ENCODE measurements around the gene TSPAN4.

TSPAN4 gene, protein sequence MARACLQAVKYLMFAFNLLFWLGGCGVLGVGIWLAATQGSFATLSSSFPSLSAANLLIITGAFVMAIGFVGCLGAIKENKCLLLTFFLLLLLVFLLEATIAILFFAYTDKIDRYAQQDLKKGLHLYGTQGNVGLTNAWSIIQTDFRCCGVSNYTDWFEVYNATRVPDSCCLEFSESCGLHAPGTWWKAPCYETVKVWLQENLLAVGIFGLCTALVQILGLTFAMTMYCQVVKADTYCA

GRCh38 chr11:842370-843002 lies at the start of gene TSPAN4, which contains the start of gene POLR2L:
Gene TSPAN4, plus strand, starts transcription at chr11:842852. Its CDS starts 7,453 bp downstream, at chr11:850305.
Gene POLR2L, minus strand, starts transcription at chr11:842529. Its CDS starts 21 bp downstream, at chr11:842508.
- peak; percentile 95 for DNase-seq

DNA sequence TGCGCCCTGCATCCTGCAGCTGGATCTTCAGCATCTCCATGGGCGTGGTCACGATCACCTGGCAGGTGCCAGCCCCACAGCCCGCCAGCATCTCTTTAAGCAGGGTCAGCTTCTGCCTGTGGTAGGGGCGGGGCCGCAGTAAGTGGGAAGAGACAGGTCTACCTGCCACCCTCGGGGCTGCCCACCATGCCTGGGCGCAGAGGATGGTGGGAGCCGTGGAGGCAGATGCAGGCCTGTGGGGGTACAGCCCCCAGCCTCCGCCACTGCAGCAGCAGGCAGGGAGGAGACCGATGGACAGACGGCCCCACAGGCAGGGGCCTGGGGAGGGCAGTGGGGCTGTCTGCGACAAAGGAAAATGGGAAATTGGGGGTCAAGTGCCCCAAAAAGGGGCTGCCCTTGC lies 49.8 kb upstream of the TSPAN4 start:
- DNase-seq, result no peak

- no peak for DNase-seq
These were observed 49.1 kb upstream of the TSPAN4 start for GRCh38 chr11:793556-793955.

DNA sequence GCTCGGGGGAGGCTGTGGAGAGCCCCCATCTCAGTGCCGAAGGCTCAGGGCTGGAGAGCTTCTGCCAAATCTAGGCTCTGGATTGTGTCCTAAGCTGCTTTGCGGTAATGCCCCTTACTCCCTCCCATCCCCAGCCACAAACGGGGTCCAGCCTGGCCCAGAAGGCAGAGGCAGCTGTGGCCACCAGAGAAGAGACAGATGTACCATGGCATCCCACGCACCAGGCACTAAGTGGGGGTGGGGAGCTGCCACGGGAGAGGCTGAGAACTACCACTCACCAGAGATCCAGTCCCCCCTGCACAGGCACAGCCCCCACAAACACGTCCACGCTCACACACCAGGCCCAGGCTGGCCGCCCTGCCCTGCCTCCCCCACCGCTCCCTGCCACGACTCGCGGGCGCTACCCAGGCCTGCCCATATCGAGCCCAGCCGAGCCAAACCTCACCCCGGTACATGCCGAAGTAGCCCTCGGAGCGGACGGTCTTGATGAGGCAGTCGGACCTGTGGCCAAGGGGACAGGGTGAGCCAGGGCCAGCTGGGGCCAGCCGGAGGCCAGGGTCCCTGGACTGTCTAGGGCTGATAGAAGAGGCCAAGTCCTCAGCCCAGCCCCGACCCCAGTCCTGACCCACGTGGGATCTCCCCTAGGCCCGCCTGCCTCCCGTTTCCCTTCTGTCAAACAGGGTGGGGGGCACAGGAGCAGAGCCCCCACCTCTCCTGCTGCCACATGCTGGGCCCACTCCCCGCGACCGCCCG lies 48.5 kb upstream of the TSPAN4 start:
- DNase-seq, result no peak

GRCh38 chr11:794766-795633 lies 47.7 kb upstream of the TSPAN4 start:
- no peak for DNase-seq

DNA sequence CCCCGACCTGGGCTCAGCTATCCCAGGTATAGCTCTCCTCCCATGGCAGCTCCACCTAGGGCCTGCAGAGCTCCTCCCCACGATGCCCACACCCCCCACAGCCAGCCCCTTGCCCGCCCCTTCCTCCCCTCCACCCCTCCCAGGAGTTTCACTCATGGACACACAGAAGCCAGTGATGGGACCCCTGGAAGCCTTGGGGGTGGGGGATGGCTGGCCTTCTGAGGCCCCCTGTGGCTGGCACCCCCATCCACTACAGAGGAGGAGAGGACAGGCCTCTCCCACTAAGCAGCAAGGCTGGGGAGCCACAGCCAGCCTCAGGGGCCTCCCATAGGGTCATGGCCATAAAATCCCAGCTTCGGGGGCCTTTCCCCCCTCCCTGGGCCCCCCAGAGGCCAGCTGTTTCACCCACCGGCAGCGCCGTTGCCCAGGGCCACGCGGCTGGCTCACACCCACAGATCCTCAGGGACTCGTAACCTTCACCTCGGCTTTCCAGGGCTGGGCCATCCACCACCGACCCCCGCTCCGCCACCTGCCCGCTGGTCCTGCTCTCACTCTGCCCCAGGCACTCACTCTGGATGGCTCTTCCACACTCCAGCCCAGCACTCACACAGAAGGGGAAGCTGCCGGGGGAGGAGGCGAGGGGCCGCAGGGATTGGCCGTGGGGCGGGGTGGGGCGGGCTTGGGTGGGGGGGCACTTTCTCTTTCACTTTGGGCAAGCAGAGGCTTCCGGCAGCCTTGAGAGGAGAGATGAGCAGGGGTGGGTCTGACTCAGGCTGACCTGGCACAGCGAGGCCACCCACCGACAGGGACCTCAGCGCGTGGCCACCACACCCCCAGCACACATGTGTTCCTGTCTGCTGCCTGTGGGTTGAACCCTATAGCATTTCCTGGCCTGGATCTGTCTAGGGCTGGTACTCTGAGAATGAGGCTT lies 46.8 kb upstream of the TSPAN4 start:
- peak; percentile 94 for DNase-seq

DNA sequence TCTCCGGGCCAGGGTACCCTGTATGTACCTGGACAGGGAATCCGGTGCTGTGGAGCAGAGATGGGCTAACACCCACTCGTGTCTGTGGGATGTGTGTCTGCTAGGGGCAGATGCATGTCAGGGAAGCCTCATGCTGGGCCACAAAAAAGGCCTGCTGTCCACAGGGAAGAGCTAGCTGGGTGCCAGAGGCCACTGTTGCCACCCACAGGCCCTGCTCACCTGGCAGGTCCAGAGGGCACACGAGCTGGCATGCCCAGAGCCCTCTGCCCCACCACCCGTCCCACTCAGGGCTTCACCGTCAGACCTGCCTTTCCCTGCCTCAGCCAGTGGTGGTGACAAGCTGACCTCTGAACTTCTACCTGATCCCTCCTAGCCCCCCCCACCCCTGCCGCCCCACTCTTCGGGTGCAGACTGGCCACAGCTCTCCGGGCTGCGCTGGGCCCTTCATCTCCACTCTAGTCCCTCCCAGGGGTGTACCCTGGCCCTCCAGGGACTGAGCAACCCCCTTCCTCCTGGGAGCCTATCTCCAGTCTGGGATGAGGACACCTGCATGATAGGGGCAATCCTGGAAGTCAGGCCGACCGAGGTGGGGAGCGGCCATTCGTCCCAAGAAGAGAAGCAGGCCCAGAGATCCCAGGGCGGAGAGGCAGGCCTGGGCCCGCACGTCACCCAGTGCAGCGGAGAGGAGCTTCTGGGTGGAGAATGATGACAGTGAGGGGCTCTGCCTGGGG lies 45.9 kb upstream of the TSPAN4 start:
- no peak for DNase-seq

GRCh38 chr11:797296-798092 lies 45.2 kb upstream of the TSPAN4 start:
- peak; percentile 90 for DNase-seq

DNA sequence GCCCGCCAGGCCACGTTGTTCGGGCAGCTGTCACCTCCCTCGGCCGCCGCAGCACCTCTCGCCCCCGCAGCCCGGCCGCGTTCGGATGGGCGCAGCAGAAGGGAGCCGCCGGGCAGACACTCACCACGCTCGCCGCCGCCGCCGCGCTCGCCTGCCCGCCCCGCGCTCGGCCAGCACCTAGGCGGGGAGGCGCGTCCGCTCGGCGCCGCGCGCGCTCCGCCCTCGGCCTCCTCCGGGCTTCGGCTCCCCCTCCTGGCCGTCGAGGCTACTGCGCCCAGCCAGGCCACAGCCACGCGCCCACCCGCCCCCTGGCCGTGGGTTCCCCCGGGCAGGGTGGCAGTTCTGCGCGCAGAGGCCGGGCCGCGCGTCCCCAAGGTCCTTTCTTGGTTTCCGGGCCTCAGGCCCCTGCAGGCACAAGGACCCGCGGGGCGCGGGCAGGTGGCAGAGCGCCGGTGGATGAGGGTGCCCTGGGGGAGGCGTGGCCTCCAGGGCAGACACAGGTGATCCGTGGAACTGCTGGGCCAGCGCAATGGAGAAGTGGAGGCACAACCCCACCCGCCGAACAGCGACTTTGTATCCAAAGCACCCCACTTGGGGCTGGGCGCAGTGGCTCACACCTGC lies 44.4 kb upstream of the TSPAN4 start, which contains the start of gene SLC25A22:
Gene SLC25A22, minus strand, starts transcription at position 189 of the 621 bp plus-strand sequence. CDS start 3,275 bp downstream, outside the sequence.
- DNase-seq, result peak; percentile 92

DNA sequence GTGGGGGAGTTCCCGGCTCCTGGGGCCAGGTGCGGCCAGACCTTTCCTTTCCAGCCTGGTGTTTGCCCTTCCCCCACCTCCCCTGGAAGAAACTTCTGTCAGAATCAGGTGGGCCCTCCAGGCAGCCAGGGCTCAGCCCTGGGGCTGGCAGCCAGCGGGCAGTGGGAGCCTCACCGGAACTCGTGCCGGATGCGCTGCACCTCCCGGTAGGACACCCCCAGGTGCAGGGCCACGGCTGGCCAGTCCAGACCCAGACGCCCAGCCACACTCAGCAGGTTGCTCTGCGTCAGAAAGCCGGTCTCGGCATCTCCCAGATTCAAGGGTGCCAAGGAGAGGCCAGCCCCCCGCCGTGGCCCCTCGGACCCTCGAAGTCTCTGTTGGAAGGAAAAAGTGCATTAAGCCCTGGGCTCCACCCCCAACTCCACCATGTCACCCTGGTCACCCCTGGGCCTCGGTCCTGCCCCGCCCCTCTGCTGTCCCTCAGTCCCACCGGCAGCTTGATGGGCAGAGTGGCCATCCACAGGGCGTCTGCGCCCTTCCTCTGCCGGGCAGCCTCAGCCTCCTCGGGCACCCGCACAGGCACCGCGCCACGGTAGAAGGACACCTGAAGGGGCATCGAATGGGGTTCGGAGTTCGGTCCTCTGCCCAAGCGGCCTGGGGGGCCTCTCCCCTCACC lies 42.9 kb upstream of the TSPAN4 start:
- DNase-seq, result no peak

GRCh38 chr11:800473-800872 lies 42.2 kb upstream of the TSPAN4 start:
- no peak for DNase-seq

DNA sequence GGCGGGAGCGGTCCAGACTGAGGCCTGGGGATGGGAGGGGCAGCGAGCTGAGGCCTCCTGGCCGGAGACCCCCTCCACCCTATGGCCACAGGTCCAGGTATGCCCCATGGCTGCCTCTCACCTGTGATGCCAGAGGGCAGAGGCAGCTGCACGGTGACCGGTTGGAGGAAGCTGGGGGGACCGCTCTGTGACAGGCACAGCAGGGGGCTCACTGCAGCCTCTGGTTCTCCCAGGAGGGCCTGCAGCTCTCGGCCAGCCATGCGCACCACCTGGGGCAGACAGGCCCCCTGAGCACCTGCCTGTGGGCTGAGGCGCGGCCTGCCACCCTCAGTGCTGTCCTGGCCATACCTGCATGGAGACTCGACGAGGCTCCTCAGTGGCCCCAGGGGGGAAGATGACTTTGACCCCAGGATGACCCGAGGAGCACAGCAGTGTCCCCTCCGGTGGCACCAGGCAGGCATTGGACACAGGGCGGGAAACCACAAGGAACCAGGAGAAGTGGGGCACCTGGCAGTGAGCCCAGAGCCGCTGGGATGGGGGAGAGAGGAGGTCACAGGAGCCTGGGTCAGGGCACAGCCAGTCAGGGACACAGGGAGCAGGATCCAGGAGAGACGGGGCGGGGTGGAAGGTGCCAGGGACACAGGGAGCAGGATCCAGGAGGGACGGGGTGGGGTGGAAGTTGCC lies 41.4 kb upstream of the TSPAN4 start:
- DNase-seq, result no peak

GRCh38 chr11:802018-802617 lies 40.5 kb upstream of the TSPAN4 start:
- no peak for DNase-seq

- DNase-seq, result no peak
These were observed 39.8 kb upstream of the TSPAN4 start for GRCh38 chr11:802693-803466.

GRCh38 chr11:803467-803742 lies 39.2 kb upstream of the TSPAN4 start:
- no peak for DNase-seq

GRCh38 chr11:803770-804598 lies 38.7 kb upstream of the TSPAN4 start:
- DNase-seq, result no peak
